ENCODE data around the gene FOXP2.
"Not testable (repeated sequence)": the region's sequence is repeated elsewhere in the genome, so short reads cannot be mapped to it uniquely, and the experiment has no call there.

The FOXP2 gene

DNA sequence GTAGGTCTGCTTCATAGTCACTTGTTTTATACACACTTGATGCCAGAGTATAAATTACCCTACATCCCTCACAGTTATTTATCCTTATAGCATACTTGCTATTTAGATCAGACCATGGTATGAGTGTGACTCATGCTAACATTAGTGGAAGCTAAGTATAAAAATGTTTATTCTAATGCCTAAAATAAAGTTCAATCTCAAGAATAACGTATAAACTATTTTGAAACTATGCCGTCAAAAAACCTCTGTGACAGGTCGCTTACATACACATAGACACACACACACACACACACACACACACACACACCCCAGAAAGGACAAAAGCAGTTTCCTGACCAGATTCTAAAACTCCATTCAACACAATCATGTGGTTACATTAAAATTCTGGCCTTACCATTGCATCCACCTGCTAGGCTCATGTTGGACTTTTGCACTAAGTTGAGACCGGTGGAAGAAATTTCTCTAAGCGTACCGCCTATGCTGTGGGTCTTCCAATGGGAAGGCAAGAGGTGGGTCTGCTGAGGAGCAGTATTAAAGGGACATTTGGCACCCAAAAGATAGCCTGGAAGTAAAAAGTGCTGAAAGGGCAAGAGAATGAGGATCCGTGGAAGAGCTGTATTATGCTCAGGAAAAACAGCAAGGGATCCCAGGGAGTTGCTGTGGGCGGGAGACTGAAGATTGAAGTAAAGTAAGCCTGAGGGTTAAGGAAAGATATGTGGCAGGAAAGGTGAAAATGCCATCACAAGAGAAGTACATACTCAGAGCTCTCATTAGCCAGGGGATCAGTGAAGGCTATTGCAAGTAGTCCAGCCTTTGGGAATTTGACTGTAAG, 5.0 kb downstream of the FOXP2 start:
- DNase-seq (ENCODE audit: low read depth), result no peak

GRCh38 chr7:114422507-114423501, 8.2 kb downstream of the FOXP2 start:
- no peak for DNase-seq (ENCODE audit: low read depth)
- no peak overlapping the region for H3K4me3 ChIP-seq (ENCODE audit: low read depth, low read length)

More for the DNA sequence above, 5.0 kb downstream of the FOXP2 start:
- no peak overlapping the region for H3K4me3 ChIP-seq (ENCODE audit: low read depth, low read length)

- H3K4me3 ChIP-seq (ENCODE audit: low read depth, low read length), result no peak overlapping the region
- no peak for DNase-seq (ENCODE audit: low read depth)
Measured at GRCh38 chr7:114426382-114426781, 11.8 kb downstream of the FOXP2 start.

DNA sequence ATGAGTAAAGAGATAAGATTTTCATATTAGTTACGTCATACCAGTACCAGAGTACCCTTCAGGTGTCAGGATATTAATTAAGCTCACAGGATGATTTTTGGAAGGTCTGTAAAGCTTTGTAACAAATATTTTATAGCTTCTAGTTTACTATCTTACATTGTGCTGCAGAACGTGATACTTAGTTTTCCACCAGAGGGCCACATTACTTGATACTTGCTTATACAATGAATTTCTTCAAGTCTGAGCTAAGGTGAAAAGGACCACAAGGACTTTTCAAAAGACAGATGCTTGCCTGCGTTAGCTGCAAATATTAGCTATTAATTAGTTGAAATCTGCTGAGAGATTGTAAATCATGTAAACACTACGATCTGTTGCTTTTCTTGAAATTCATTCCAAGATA, 12.2 kb downstream of the FOXP2 start:
- no peak for DNase-seq (ENCODE audit: low read depth)
- H3K4me3 ChIP-seq (ENCODE audit: low read depth, low read length), result no peak overlapping the region

GRCh38 chr7:114428211-114428610, 13.6 kb downstream of the FOXP2 start:
- H3K4me3 ChIP-seq (ENCODE audit: low read depth, low read length), result no peak overlapping the region
- DNase-seq (ENCODE audit: low read depth), result no peak

GRCh38 chr7:114431189-114431588, 16.6 kb downstream of the FOXP2 start:
- H3K4me3 ChIP-seq (ENCODE audit: low read depth, low read length), result no peak overlapping the region
- DNase-seq (ENCODE audit: low read depth), result no peak

DNA sequence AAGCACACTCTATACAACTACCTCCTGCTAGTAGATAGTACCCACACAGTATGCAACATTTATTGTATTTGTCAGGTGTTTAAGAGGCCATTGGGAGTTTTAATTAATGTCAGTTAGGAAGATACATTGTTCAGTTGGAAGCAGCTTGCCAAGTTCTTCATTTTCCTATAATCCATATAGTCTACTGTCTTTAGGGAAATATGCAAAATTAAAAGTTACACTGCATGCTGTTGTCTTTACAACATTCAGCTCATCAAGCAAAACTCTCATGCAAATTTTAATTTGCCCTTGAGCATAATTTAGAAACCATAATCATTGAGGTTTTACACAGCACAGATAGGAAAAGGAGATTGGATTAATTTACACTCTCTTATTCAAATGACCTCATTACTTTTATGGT, 17.4 kb downstream of the FOXP2 start:
- no peak for DNase-seq (ENCODE audit: low read depth)
- no peak overlapping the region for H3K4me3 ChIP-seq (ENCODE audit: low read depth, low read length)

DNA sequence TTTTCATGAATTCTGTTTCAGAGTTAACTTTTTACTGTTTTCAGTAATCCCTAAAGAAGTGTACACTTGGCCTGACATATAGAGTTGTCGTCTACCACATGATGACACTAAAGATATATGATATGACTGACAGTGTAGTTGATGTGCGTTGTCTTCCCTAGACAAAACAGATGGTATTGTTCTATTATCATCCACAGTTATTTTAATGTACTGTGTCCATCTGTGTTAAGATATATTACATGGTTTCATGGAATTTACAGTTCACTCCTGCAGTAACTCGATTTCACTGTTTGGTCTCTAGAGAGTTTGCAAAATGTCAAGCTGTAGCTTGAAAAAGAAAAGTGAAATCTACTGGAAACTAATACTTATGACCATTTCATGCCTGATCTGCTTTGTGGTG, 18.1 kb downstream of the FOXP2 start:
- no peak for DNase-seq (ENCODE audit: low read depth)
- no peak overlapping the region for H3K4me3 ChIP-seq (ENCODE audit: low read depth, low read length)

DNA sequence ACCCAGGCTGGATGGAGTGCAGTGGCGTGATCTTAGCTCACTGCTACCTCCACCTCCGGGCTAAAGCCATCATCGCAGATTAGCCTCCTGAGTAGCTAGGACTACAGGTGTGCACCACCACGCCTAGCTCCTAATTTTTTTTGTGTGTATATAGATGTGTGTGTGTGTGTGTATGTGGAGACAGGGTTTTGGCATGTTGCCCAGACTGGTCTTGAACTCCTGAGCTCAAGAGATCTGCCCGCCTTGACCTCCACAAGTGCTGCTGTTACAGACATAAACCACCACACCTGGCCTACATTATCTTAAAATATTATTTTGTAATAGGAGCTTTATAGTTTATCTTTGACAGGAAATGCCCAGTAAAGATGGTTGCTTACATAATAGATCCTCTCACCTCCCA, 25.0 kb downstream of the FOXP2 start:
- no peak for DNase-seq (ENCODE audit: low read depth)
- no peak overlapping the region for H3K4me3 ChIP-seq (ENCODE audit: low read depth, low read length)

- not testable (repeated sequence) for H3K4me3 ChIP-seq (ENCODE audit: low read depth, low read length); DNase-seq (ENCODE audit: low read depth)
Measured at GRCh38 chr7:114440927-114441326, 26.3 kb downstream of the FOXP2 start.

DNA sequence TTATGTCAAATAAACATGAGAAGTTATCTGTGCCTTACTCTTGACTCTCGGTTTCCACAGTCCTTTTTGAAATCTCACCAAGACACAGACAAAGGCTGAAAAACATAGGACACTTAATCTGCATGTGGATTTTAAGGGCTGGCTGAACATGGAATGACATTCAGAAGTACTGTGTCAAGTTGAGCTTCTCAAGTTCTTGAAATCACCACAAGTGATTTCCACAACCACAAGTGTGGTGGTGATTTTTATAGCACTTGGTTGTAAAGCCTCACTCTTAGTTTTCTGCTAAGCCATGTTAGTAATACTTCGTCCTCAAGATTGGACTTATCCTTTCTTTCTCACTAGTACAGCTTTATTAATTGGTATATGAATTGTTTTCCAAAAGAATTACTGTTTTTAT, 29.6 kb downstream of the FOXP2 start:
- no peak for DNase-seq (ENCODE audit: low read depth)
- H3K4me3 ChIP-seq (ENCODE audit: low read depth, low read length), result no peak overlapping the region

GRCh38 chr7:114450431-114450830, 35.8 kb downstream of the FOXP2 start:
- no peak overlapping the region for H3K4me3 ChIP-seq (ENCODE audit: low read depth, low read length)
- DNase-seq (ENCODE audit: low read depth), result no peak

- H3K4me3 ChIP-seq (ENCODE audit: low read depth, low read length), result no peak overlapping the region
- no peak for DNase-seq (ENCODE audit: low read depth)
Measured at GRCh38 chr7:114459574-114459973, 45.0 kb downstream of the FOXP2 start.

GRCh38 chr7:114460021-114460420, 45.4 kb downstream of the FOXP2 start:
- H3K4me3 ChIP-seq (ENCODE audit: low read depth, low read length), result no peak overlapping the region
- DNase-seq (ENCODE audit: low read depth), result no peak

DNA sequence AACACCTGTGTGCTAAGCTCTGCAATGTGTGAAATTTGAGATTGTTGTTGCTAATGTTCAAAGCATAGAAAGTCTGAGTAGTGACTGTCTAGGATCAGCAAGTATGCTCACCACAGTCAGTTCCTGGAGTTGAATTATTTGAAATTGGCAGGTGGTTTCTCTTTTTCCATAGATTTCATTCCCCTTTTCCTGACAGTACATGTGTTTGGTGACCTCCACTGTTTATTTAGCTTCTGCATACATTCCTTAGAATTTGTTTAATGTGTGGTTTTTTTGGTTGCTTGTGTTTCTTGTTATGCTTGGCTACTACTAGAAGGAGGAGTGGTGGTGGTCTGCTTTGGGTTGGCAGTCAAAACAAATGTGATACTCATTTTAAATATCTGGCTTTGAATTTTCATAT, 52.3 kb downstream of the FOXP2 start:
- H3K4me3 ChIP-seq (ENCODE audit: low read depth, low read length), result no peak overlapping the region
- DNase-seq (ENCODE audit: low read depth), result no peak

GRCh38 chr7:114468844-114469243, 54.2 kb downstream of the FOXP2 start:
- no peak overlapping the region for H3K4me3 ChIP-seq (ENCODE audit: low read depth, low read length)
- DNase-seq (ENCODE audit: low read depth), result no peak

- no peak overlapping the region for H3K4me3 ChIP-seq (ENCODE audit: low read depth, low read length)
- DNase-seq (ENCODE audit: low read depth), result no peak
Measured at GRCh38 chr7:114472896-114473512, 58.4 kb downstream of the FOXP2 start.

- no peak overlapping the region for H3K4me3 ChIP-seq (ENCODE audit: low read depth, low read length)
- no peak for DNase-seq (ENCODE audit: low read depth)
Measured at GRCh38 chr7:114478384-114478783, 63.8 kb downstream of the FOXP2 start.

GRCh38 chr7:114481999-114482398, 67.4 kb downstream of the FOXP2 start:
- peak; percentile 52 for DNase-seq (ENCODE audit: low read depth)
- H3K4me3 ChIP-seq (ENCODE audit: low read depth, low read length), result no peak overlapping the region

- DNase-seq (ENCODE audit: low read depth), result no peak
- no peak overlapping the region for H3K4me3 ChIP-seq (ENCODE audit: low read depth, low read length)
Measured at GRCh38 chr7:114484226-114484625, 69.6 kb downstream of the FOXP2 start.
